Fibroblast of villous mesenchyme (primary cell): Measurements from ENCODE around the gene CHRNA3. TPM values are rescaled to one million over a fixed set of nuclear protein-coding genes. Genes with fewer than 3 reads are reported as not detected.
A peak's percentile ranks its signal among the peaks of the same experiment; 100 is the strongest.

Experiments
- DNase-seq: peaks from one replicate; pipeline ENCODE4 v3.0.0-alpha.2; 2010; ENCODE audit warnings: low read depth
- H3K4me3 ChIP-seq: 2 replicates; pipeline ENCODE4 v1.5.1; 2011; ENCODE audit warnings: low read depth, mild to moderate bottlenecking, low read length
- CTCF ChIP-seq: IDR thresholded peaks from 2 replicates; pipeline ENCODE4 v1.5.1; 2012; ENCODE audit warnings: low read depth, mild to moderate bottlenecking, low read length; ENCODE audit not compliant: insufficient read depth
- total RNA-seq: library from RNA; depleted of rRNA; stranded (reverse); fragments of >200 nt; gene quantifications from 2 replicates; pipeline ENCODE4 v1.2.3, GENCODE V29; 2012

CHRNA3 gene
- total RNA-seq, 1 donor: not detected

GRCh38 chr15:78624651-78625590 is 4.1 kb upstream of the CHRNA3 start:
- H3K4me3 ChIP-seq: no peak overlapping the region
- no peak for TF ChIP-seq CTCF

GRCh38 chr15:78623786-78624497 is 3.1 kb upstream of the CHRNA3 start:
- DNase-seq: no peak
- H3K4me3 ChIP-seq: no peak overlapping the region
- TF ChIP-seq CTCF: no peak

More at GRCh38 chr15:78624651-78625590, 4.1 kb upstream of the CHRNA3 start:
- no peak for DNase-seq

- no peak for TF ChIP-seq CTCF
- no peak overlapping the region for H3K4me3 ChIP-seq
- DNase-seq: no peak
Measured at GRCh38 chr15:78621810-78622402, 1.1 kb upstream of the CHRNA3 start.

- DNase-seq: no peak
- no peak overlapping the region for H3K4me3 ChIP-seq
- peak; percentile 12 for TF ChIP-seq CTCF
Measured at GRCh38 chr15:78620021-78620526, 722 bp downstream of the CHRNA3 start.

GRCh38 chr15:78619022-78619950 is 1.5 kb downstream of the CHRNA3 start:
- H3K4me3 ChIP-seq: no peak overlapping the region
- TF ChIP-seq CTCF: no peak
- DNase-seq: peak; percentile 51
